Measurements from ENCODE around the gene LRMDA.
A peak's percentile ranks its signal among the peaks of the same experiment; 100 is the strongest.

Gene LRMDA

DNA sequence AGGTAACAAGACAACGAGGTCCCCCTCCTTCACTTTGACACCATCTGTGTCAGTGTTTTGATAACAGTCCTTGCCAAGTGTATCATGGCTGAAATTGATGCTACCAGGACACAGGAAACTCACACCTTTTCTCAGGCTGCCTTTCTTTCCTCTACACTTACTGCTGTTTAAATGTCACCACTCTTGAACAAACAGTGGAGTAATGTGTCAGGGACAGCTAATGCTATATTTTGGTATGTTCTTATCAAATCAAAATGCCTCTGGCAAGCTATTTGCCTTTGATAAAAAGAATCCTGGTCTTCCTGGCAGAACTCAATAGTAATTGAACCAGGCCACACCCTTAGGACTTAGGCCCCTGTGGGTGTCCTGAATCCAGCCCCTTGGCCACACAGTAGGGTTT is 692.9 kb downstream of the LRMDA start:
- Histone ChIP-seq H2BK120ac (ENCODE audit: low read depth, low read length) (no peak overlapping the region), H3K9ac (ENCODE audit: low read length) (no peak overlapping the region), H4K91ac (ENCODE audit: low read length) (no peak overlapping the region), H3K4me3 (ENCODE audit: insufficient read depth in 1 of 2, low read depth in 1 of 2, low read length in 2 of 2) (no peak overlapping the region), H3K4me2 (ENCODE audit: low read length, poor library complexity, severe bottlenecking) (no peak overlapping the region), H3K27ac (ENCODE audit: low read length, poor library complexity, severe bottlenecking) (no peak overlapping the region), H4K8ac (ENCODE audit: low read length) (no peak overlapping the region), H3K9me3 (ENCODE audit: control insufficient read depth, low read length) (no peaks in the 10 kb centered on the region), H2BK5ac (ENCODE audit: low read depth, low read length, poor library complexity, severe bottlenecking) (no peak overlapping the region), H3K4ac (ENCODE audit: low read depth in 1 of 2, low read length in 2 of 2) (peak overlapping the region in 1 of 2 experiments; percentile 55), H3K79me1 (replicated peaks; ENCODE audit: low read length, poor library complexity, severe bottlenecking) (no peaks in the 10 kb centered on the region), H3K36me3 (ENCODE audit: control insufficient read depth in 1 of 2, insufficient read depth in 2 of 2, low read depth in 1 of 2, low read length in 2 of 2) (no peaks in the 10 kb centered on the region), H3K18ac (ENCODE audit: low read depth in 1 of 2, low read length in 2 of 2) (no peak overlapping the region), H3K27me3 (ENCODE audit: control insufficient read depth in 1 of 2, insufficient read depth in 1 of 2, low read length in 2 of 2) (peaks cover 0 to 13% of the 10 kb centered on the region in 2 experiments), H2AK5ac (ENCODE audit: low read length, severe bottlenecking) (no peak overlapping the region), H2BK12ac (ENCODE audit: low read length in 2 of 2) (peak overlapping the region; percentile 28 to 75), H3K14ac (ENCODE audit: low read length in 2 of 2) (no peak overlapping the region), H2AFZ (ENCODE audit: low read depth, low read length) (no peak overlapping the region), H3K23ac (ENCODE audit: low read length in 2 of 2) (no peak overlapping the region), H2BK15ac (ENCODE audit: low read depth, poor library complexity, severe bottlenecking) (no peak overlapping the region), H3K4me1 (ENCODE audit: control insufficient read depth, insufficient read depth, low read depth, low read length) (no peaks in the 10 kb centered on the region)
- DNase-seq: no peak
- WGBS: 17% methylated on average over 1 of the region's 1 CpG

DNA sequence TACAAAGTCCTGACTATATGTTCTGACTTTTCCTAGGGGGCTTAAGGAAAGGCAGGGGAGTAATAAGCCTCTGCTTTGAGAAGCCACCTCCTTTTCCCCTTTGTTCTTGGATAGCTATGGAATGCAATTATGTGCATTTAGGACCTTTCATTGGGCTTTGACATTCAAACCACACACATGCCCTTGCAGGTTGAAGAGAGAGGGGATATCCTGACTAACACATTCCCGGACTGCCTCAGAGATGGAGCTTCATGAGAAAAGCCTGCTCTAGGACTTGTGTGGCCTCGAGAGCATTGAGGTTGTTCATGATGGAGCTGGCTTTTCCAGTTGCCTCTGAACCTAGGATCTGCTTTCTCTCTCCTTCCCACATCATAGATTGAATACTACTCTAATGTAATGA is 694.5 kb downstream of the LRMDA start:
- Histone ChIP-seq H4K91ac (ENCODE audit: low read length) (no peak overlapping the region), H2BK15ac (ENCODE audit: low read depth, poor library complexity, severe bottlenecking) (peak overlapping the region; percentile 28), H3K9me3 (ENCODE audit: control insufficient read depth, low read length) (no peaks in the 10 kb centered on the region), H3K4me3 (ENCODE audit: insufficient read depth in 1 of 2, low read depth in 1 of 2, low read length in 2 of 2) (no peak overlapping the region), H3K14ac (ENCODE audit: low read length in 2 of 2) (no peak overlapping the region), H4K8ac (ENCODE audit: low read length) (no peak overlapping the region), H3K9ac (ENCODE audit: low read length) (no peak overlapping the region), H3K4ac (ENCODE audit: low read depth in 1 of 2, low read length in 2 of 2) (peak overlapping the region in 1 of 2 experiments; percentile 26), H3K23ac (ENCODE audit: low read length in 2 of 2) (peak overlapping the region in 1 of 2 experiments; percentile 37), H3K4me2 (ENCODE audit: low read length, poor library complexity, severe bottlenecking) (no peak overlapping the region), H2AK5ac (ENCODE audit: low read length, severe bottlenecking) (no peak overlapping the region), H2BK5ac (ENCODE audit: low read depth, low read length, poor library complexity, severe bottlenecking) (no peak overlapping the region), H2BK12ac (ENCODE audit: low read length in 2 of 2) (peak overlapping the region in 1 of 2 experiments; percentile 53), H3K27me3 (ENCODE audit: control insufficient read depth in 1 of 2, insufficient read depth in 1 of 2, low read length in 2 of 2) (peaks cover 0 to 13% of the 10 kb centered on the region in 2 experiments), H2BK120ac (ENCODE audit: low read depth, low read length) (no peak overlapping the region), H3K4me1 (ENCODE audit: control insufficient read depth, insufficient read depth, low read depth, low read length) (no peaks in the 10 kb centered on the region), H3K27ac (ENCODE audit: low read length, poor library complexity, severe bottlenecking) (no peak overlapping the region), H3K18ac (ENCODE audit: low read depth in 1 of 2, low read length in 2 of 2) (peak overlapping the region; percentile 12 to 69), H3K79me1 (replicated peaks; ENCODE audit: low read length, poor library complexity, severe bottlenecking) (no peaks in the 10 kb centered on the region), H2AFZ (ENCODE audit: low read depth, low read length) (no peak overlapping the region), H3K36me3 (ENCODE audit: control insufficient read depth in 1 of 2, insufficient read depth in 2 of 2, low read depth in 1 of 2, low read length in 2 of 2) (no peaks in the 10 kb centered on the region)
- DNase-seq: no peak
- WGBS: 40% methylated on average over 1 of the region's 2 CpGs

DNA sequence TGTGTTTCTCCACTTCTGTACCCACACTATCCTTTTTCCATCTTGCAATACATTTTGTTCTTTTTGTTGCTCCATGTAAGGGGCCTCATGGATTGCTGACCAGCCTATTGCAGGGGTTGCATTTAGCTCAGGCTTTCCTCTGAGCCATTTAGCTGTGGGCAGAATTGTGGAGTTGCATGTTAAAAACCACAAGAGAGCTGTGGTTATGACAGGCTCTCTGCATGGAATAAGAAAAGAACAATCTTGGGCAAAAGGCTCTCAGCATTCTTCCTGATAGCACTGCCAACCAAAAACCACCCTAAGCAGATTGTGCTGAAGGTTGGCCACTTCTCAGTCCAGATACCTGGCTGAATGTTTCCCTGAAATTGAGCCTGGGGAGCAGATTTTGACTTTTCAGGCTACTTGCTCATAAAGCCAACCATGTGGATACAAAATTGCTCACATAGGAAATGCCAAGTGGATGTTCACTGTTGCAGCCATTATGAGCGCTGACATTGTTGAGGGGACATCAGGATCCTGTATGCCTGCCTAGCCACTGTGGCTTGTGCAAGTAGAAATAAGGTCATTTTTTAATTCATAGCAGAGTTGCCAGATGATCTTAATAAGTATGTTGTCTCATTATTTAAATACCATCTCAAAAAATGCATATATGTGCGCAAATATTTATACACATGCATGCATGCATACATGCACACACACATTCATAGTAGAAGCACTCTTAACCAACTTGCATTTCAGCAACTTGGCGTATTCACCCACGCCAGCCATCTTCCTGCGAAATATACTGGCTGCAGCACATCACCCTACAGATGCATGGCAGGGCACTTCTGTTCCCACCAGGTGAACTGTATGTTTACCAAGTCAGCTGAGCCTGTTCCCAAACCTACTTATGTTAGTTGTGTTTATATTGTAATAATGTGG is 695.4 kb downstream of the LRMDA start:
- no peak overlapping the region for H3K23ac ChIP-seq (ENCODE audit: low read length in 2 of 2)
- H3K4me1 ChIP-seq (ENCODE audit: control insufficient read depth, insufficient read depth, low read depth, low read length): no peaks in the 10 kb centered on the region
- H3K9me3 ChIP-seq (ENCODE audit: control insufficient read depth, low read length): no peaks in the 10 kb centered on the region
- no peak overlapping the region for H3K4me2 ChIP-seq (ENCODE audit: low read length, poor library complexity, severe bottlenecking)
- 99% methylated on average over 5 of the region's 5 CpGs for whole genome bisulfite sequencing
- DNase-seq: peak; percentile 69
- H3K79me1 ChIP-seq (replicated peaks; ENCODE audit: low read length, poor library complexity, severe bottlenecking): no peaks in the 10 kb centered on the region
- H4K8ac ChIP-seq (ENCODE audit: low read length): no peak overlapping the region
- H2AFZ ChIP-seq (ENCODE audit: low read depth, low read length): no peak overlapping the region
- no peak overlapping the region for H3K4me3 ChIP-seq (ENCODE audit: insufficient read depth in 1 of 2, low read depth in 1 of 2, low read length in 2 of 2)
- H2AK5ac ChIP-seq (ENCODE audit: low read length, severe bottlenecking): no peak overlapping the region
- no peak overlapping the region for H3K9ac ChIP-seq (ENCODE audit: low read length)
- peak overlapping the region; percentile 4 to 48 for H3K18ac ChIP-seq (ENCODE audit: low read depth in 1 of 2, low read length in 2 of 2)
- H3K4ac ChIP-seq (ENCODE audit: low read depth in 1 of 2, low read length in 2 of 2): peak overlapping the region in 1 of 2 experiments; percentile 16
- no peaks in the 10 kb centered on the region for H3K36me3 ChIP-seq (ENCODE audit: control insufficient read depth in 1 of 2, insufficient read depth in 2 of 2, low read depth in 1 of 2, low read length in 2 of 2)
- no peak overlapping the region for H2BK12ac ChIP-seq (ENCODE audit: low read length in 2 of 2)
- H4K91ac ChIP-seq (ENCODE audit: low read length): no peak overlapping the region
- no peak overlapping the region for H2BK15ac ChIP-seq (ENCODE audit: low read depth, poor library complexity, severe bottlenecking)
- H3K27me3 ChIP-seq (ENCODE audit: control insufficient read depth in 1 of 2, insufficient read depth in 1 of 2, low read length in 2 of 2): peaks cover 0 to 9% of the 10 kb centered on the region in 2 experiments
- H3K27ac ChIP-seq (ENCODE audit: low read length, poor library complexity, severe bottlenecking): no peak overlapping the region
- H3K14ac ChIP-seq (ENCODE audit: low read length in 2 of 2): no peak overlapping the region
- no peak overlapping the region for H2BK5ac ChIP-seq (ENCODE audit: low read depth, low read length, poor library complexity, severe bottlenecking)
- H2BK120ac ChIP-seq (ENCODE audit: low read depth, low read length): no peak overlapping the region

DNA sequence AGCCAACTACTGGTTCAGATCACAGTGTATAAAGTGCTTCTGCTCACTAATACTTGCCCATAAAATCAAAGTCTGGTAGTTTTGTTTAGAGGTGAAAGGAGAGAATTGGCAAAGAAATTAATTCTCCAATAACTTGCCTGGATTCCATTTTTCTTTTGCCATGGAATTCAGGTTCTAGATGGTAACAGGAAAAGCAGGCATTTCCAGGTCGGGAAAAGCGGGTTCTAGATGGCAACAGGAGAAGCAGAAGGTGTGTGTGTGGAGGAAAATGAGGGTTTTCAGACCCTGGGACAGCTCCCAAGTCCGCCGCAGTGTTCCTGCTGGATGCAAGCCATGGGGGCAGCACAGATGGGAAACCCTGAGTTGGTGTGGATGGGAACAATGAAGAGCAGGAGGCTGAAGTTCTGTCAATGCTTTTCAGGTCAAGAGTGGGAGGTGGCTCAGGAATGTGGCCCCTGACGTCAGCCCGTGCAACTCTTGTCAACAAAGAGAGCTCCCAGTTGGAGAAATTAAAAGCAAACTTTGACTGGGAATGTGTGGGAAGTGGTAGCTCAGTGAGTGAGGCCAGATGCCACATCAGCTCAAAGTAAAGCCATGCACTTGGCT is 696.7 kb downstream of the LRMDA start:
- no peak for DNase-seq
- Histone ChIP-seq H3K4ac (ENCODE audit: low read depth in 1 of 2, low read length in 2 of 2) (no peak overlapping the region), H3K4me1 (ENCODE audit: control insufficient read depth, insufficient read depth, low read depth, low read length) (no peaks in the 10 kb centered on the region), H3K27me3 (ENCODE audit: control insufficient read depth in 1 of 2, insufficient read depth in 1 of 2, low read length in 2 of 2) (peaks cover 0 to 4% of the 10 kb centered on the region in 2 experiments), H4K91ac (ENCODE audit: low read length) (no peak overlapping the region), H2BK12ac (ENCODE audit: low read length in 2 of 2) (peak overlapping the region in 1 of 2 experiments; percentile 90), H3K36me3 (ENCODE audit: control insufficient read depth in 1 of 2, insufficient read depth in 2 of 2, low read depth in 1 of 2, low read length in 2 of 2) (no peaks in the 10 kb centered on the region), H3K27ac (ENCODE audit: low read length, poor library complexity, severe bottlenecking) (no peak overlapping the region), H3K4me3 (ENCODE audit: insufficient read depth in 1 of 2, low read depth in 1 of 2, low read length in 2 of 2) (no peak overlapping the region), H2BK5ac (ENCODE audit: low read depth, low read length, poor library complexity, severe bottlenecking) (no peak overlapping the region), H3K79me1 (replicated peaks; ENCODE audit: low read length, poor library complexity, severe bottlenecking) (no peaks in the 10 kb centered on the region), H3K9ac (ENCODE audit: low read length) (no peak overlapping the region), H2BK120ac (ENCODE audit: low read depth, low read length) (no peak overlapping the region), H3K4me2 (ENCODE audit: low read length, poor library complexity, severe bottlenecking) (no peak overlapping the region), H2AK5ac (ENCODE audit: low read length, severe bottlenecking) (no peak overlapping the region), H4K8ac (ENCODE audit: low read length) (no peak overlapping the region), H3K9me3 (ENCODE audit: control insufficient read depth, low read length) (no peaks in the 10 kb centered on the region), H2AFZ (ENCODE audit: low read depth, low read length) (no peak overlapping the region), H3K18ac (ENCODE audit: low read depth in 1 of 2, low read length in 2 of 2) (no peak overlapping the region), H2BK15ac (ENCODE audit: low read depth, poor library complexity, severe bottlenecking) (no peak overlapping the region), H3K14ac (ENCODE audit: low read length in 2 of 2) (no peak overlapping the region), H3K23ac (ENCODE audit: low read length in 2 of 2) (no peak overlapping the region)
- 78% methylated on average over 6 of the region's 6 CpGs for WGBS

All from mesenchymal stem cell (in vitro differentiated cells and primary cell).